Upper lobe of left lung (tissue), 6 donors: ENCODE measurements around the gene VWA8. TPM values are rescaled to one million over a fixed set of nuclear protein-coding genes. Genes with fewer than 3 reads are reported as not detected.

Experiments used
- ATAC-seq, 2 donors: fragments of 200-7000 bp; cut with Tn5 transposase; one replicate each; pipeline ENCODE4 v1.9.1; 2022; ENCODE audit warnings: mild to moderate bottlenecking in 2 of 2, moderate library complexity in 2 of 2; ENCODE audit not compliant: low FRiP score in 2 of 2
- DNase-seq, 2 donors: peaks; one replicate each; pipeline ENCODE4 v3.0.0-alpha.2; 2019 to 2020
- H3K27ac ChIP-seq, 4 donors: fragments of 200-600 bp; sonication (generic); one replicate each; pipeline ENCODE4 v1.5.1; 2016 to 2019
- H3K27me3 ChIP-seq, 4 donors: fragments of 200-600 bp; sonication (generic); one replicate each; pipeline ENCODE4 v1.5.1; 2017 to 2019
- H3K36me3 ChIP-seq, 4 donors: fragments of 200-600 bp; sonication (generic); one replicate each; pipeline ENCODE4 v1.5.1; 2016 to 2019
- H3K4me1 ChIP-seq, 4 donors: fragments of 200-600 bp; sonication (generic); one replicate each; pipeline ENCODE4 v1.5.1; 2018 to 2019
- H3K4me3 ChIP-seq, 4 donors: fragments of 200-600 bp; sonication (generic); one replicate each; pipeline ENCODE4 v1.5.1; 2017 to 2019; ENCODE audit warnings: mild to moderate bottlenecking in 2 of 4, moderate library complexity in 1 of 4
- H3K9me3 ChIP-seq, 4 donors: fragments of 200-600 bp; sonication (generic); one replicate each; pipeline ENCODE4 v1.5.1; 2018 to 2019
- EP300 ChIP-seq, 4 donors: sonication (generic); formaldehyde crosslinking; IDR thresholded peaks; one replicate each; pipeline ENCODE4 v1.5.1; 2017; ENCODE audit warnings: antibody characterized with exemption in 4 of 4, control low read depth in 2 of 4
- POLR2A ChIP-seq, 4 donors: fragments of 450-650 bp; IDR thresholded peaks; one replicate each; pipeline ENCODE4 v1.5.1; 2016 to 2017; ENCODE audit warnings: antibody characterized with exemption in 4 of 4, mild to moderate bottlenecking in 2 of 4
- POLR2AphosphoS5 ChIP-seq, 2 donors: sonication (generic); formaldehyde crosslinking; IDR thresholded peaks; one replicate each; pipeline ENCODE4 v1.5.1; 2017; ENCODE audit warnings: antibody characterized with exemption in 2 of 2
- WGBS, 2 donors: methylation state at CpG; one replicate each; pipeline ENCODE4 v1.1.5; 2017 to 2018; 5-methylcytosine and 5-hydroxymethylcytosine counted together
- total RNA-seq, 6 donors: library from RNA; depleted of rRNA in 4 of 6; stranded (reverse); fragments of >200 nt in 4 of 6; gene quantifications; one replicate each; pipeline versions ENCODE4 v1.1.0 to v1.2.1, GENCODE V29; 2016 to 2021
- TF ChIP-seq, protein P1 (sequence below), 6 experiments: fragments of 450-650 bp in 4 of 6; fragments of 200-600 bp in 2 of 6; sonication (generic) in 2 of 6; IDR thresholded peaks; one replicate each; pipeline ENCODE4 v1.5.1; 2016 to 2019; ENCODE audit warnings: antibody characterized with exemption in 6 of 6
- donor health status: DM: no; HTN: no; CAD: no; lungs with moderate emphysema.
- donor health status: DM: no; HTN: yes; CAD: no; lungs with severe emphysema.

The VWA8 gene
- total RNA-seq, 6 donors from 2014 or later = 15.0 to 39.8 (median 16.9) TPM

DNA sequence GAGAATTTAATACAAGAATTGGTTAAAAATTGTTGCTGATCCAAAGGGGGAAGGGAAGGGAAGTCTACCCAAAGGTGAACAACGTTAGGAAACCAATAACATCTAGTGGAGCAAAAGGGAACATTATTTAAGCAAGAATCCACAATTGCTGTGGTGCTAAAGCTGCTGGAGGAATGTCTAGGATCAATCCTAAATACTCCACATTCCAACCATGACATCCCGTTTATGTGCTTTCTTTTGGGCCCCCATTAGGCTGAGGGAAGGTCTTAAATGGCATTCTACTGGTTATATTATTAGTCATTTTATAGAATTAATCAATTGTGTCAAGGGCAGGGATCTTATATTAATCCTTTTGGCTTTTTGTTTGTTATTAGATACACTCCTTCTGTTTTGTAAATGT lies 39.9 kb upstream of the VWA8 start:
- WGBS, 2 donors = 42 to 69% methylated on average over 2 of the region's 2 CpGs
- no peaks in the 10 kb centered on the region for H3K9me3 ChIP-seq
- no peaks in the 10 kb centered on the region for H3K4me1 ChIP-seq
- ATAC-seq (no peak), DNase-seq (no peak)
- no peaks in the 10 kb centered on the region for H3K27me3 ChIP-seq
- no peaks in the 10 kb centered on the region for H3K36me3 ChIP-seq
- H3K4me3 ChIP-seq = no peak overlapping the region
- no peak overlapping the region for H3K27ac ChIP-seq
- TF ChIP-seq POLR2AphosphoS5 (IDR thresholded peaks at IDR 0.05) (no peak), POLR2A (IDR thresholded peaks at IDR 0.05) (no peak), EP300 (IDR thresholded peaks at IDR 0.05) (no peak)
- TF ChIP-seq, protein P1, sequence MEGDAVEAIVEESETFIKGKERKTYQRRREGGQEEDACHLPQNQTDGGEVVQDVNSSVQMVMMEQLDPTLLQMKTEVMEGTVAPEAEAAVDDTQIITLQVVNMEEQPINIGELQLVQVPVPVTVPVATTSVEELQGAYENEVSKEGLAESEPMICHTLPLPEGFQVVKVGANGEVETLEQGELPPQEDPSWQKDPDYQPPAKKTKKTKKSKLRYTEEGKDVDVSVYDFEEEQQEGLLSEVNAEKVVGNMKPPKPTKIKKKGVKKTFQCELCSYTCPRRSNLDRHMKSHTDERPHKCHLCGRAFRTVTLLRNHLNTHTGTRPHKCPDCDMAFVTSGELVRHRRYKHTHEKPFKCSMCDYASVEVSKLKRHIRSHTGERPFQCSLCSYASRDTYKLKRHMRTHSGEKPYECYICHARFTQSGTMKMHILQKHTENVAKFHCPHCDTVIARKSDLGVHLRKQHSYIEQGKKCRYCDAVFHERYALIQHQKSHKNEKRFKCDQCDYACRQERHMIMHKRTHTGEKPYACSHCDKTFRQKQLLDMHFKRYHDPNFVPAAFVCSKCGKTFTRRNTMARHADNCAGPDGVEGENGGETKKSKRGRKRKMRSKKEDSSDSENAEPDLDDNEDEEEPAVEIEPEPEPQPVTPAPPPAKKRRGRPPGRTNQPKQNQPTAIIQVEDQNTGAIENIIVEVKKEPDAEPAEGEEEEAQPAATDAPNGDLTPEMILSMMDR (IDR thresholded peaks at IDR 0.05) = no peak

DNA sequence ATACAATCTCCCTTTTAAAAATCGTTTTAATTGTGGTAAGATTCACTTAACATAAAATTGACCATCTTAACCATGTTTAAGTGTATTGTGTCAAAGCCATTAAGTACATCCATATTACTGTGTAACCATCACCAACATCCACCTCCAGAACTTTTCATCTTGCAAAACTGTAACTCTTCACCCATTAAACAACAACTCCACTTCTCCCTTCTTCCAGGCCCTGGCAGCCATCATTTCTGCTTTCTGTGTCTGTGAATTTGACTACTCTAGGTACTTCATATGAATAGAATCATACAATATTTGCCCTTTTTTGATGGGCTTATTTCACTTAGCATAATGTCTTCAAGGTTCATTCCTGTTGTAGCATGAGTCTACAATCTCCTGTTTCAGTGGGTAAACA lies 36.5 kb upstream of the VWA8 start:
- no peak overlapping the region for H3K4me3 ChIP-seq
- TF ChIP-seq EP300 (IDR thresholded peaks at IDR 0.05) = no peak
- TF ChIP-seq POLR2A (IDR thresholded peaks at IDR 0.05) = no peak
- TF ChIP-seq POLR2AphosphoS5 (IDR thresholded peaks at IDR 0.05) = no peak
- TF ChIP-seq, protein P1 (IDR thresholded peaks at IDR 0.05) = no peak
- H3K9me3 ChIP-seq = no peaks in the 10 kb centered on the region
- H3K27ac ChIP-seq = no peak overlapping the region
- no peaks in the 10 kb centered on the region for H3K36me3 ChIP-seq
- H3K4me1 ChIP-seq = no peaks in the 10 kb centered on the region
- 71 to 81% methylated on average over 1 of the region's 1 CpG for WGBS, 2 donors
- ATAC-seq = no peak
- no peaks in the 10 kb centered on the region for H3K27me3 ChIP-seq
- DNase-seq = no peak

DNA sequence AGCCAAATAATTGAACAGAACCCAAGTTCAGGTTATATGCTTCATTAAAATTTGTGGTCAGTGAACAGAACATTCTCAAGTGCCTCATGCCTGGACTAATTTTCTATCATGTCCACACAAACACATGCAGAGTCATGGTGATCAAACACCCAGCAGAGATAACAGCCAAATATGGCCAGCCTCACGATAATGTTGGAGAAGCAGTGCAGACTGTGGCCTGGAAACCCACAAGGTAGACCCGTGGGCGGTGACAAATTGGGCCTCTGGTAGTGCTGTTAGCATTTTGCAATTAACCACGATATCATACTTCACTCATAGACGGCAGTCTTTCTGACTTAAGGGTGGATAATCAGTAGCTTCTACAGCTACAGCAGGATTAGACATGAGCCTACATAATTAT lies 35.0 kb upstream of the VWA8 start:
- ATAC-seq = no peak
- 61 to 79% methylated on average over 5 of the region's 5 CpGs for whole genome bisulfite sequencing, 2 donors
- H3K9me3 ChIP-seq = no peaks in the 10 kb centered on the region
- TF ChIP-seq POLR2AphosphoS5 (IDR thresholded peaks at IDR 0.05) (no peak), EP300 (IDR thresholded peaks at IDR 0.05) (no peak), POLR2A (IDR thresholded peaks at IDR 0.05) (no peak)
- TF ChIP-seq, protein P1 (IDR thresholded peaks at IDR 0.05) = no peak
- H3K36me3 ChIP-seq = no peaks in the 10 kb centered on the region
- no peak for DNase-seq
- no peaks in the 10 kb centered on the region for H3K4me1 ChIP-seq
- H3K27me3 ChIP-seq = no peaks in the 10 kb centered on the region
- H3K27ac ChIP-seq = no peak overlapping the region
- H3K4me3 ChIP-seq = no peak overlapping the region

DNA sequence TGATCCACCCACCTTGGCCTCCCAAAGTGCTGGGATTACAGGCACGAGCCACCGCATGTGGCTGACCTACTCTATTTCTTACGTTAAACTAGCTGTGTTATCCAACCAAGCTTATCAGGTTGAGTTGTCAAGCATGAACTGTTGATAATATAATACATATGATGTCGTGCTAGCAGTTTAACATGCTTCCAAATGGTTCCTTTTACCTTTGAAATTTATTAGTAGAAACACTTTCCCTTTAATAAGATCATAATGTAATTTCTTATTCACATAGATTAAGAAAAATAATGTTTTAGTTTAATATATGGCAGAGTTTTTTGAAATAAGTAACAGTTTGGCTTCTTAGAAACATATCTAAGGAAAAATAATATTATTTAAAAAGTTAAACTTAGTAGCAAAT lies 34.4 kb upstream of the VWA8 start:
- WGBS, 2 donors = 81 to 86% methylated on average over 4 of the region's 4 CpGs
- Histone ChIP-seq H3K27me3 (no peaks in the 10 kb centered on the region), H3K9me3 (no peaks in the 10 kb centered on the region), H3K27ac (no peak overlapping the region), H3K4me1 (no peaks in the 10 kb centered on the region), H3K36me3 (no peaks in the 10 kb centered on the region), H3K4me3 (no peak overlapping the region)
- DNase-seq (no peak), ATAC-seq (no peak)
- TF ChIP-seq EP300 (IDR thresholded peaks at IDR 0.05) = no peak
- no peak for TF ChIP-seq POLR2A (IDR thresholded peaks at IDR 0.05)

DNA sequence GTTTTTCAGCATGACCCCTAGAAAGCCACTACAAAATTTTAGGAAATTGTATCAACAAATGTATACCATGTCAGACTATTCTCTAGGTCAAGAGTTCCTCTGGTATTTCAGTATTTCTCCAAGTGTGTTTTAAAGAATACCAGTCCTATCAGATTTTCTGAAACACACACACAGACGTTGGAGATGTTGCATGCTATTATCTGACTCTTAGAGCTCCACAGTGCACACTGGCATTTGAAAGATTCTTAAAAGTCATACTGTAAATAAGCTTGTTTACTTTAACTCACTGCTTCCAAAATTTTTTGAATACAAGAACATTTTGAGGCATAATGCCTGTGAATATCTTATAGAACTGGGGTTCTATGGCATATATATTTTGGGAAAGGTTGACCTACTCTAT lies 33.8 kb upstream of the VWA8 start:
- Histone ChIP-seq H3K27ac (no peak overlapping the region), H3K9me3 (no peaks in the 10 kb centered on the region), H3K27me3 (no peaks in the 10 kb centered on the region), H3K4me1 (no peaks in the 10 kb centered on the region), H3K36me3 (no peaks in the 10 kb centered on the region), H3K4me3 (no peak overlapping the region)
- WGBS, 2 donors = 59 to 93% methylated on average over 1 of the region's 1 CpG
- TF ChIP-seq, protein P1 (IDR thresholded peaks at IDR 0.05) = no peak
- no peak for TF ChIP-seq POLR2A (IDR thresholded peaks at IDR 0.05)
- TF ChIP-seq POLR2AphosphoS5 (IDR thresholded peaks at IDR 0.05) = no peak
- TF ChIP-seq EP300 (IDR thresholded peaks at IDR 0.05) = no peak
- DNase-seq = no peak
- no peak for ATAC-seq
